HL-60 (cell line): ENCODE data around the gene ABCB6.

ENCODE experiments used
- DNase-seq, 2 experiments: peaks; one replicate each; pipeline ENCODE4 v3.0.0-alpha.2; 2010 to 2020; ENCODE audit warnings: low read depth in 1 of 2, low spot score in 1 of 2
- H3K27ac ChIP-seq: fragments of 250-450 bp; sonication (Bioruptor Pico); replicated peaks from 2 replicates; pipeline ENCODE4 v1.5.1; 2020; ENCODE audit warnings: mild to moderate bottlenecking, moderate library complexity
- H3K27me3 ChIP-seq: fragments of 250-450 bp; sonication (Bioruptor Pico); 2 replicates; pipeline ENCODE4 v1.5.1; 2021; ENCODE audit warnings: mild to moderate bottlenecking, moderate library complexity; ENCODE audit not compliant: insufficient read depth, poor library complexity, severe bottlenecking
- H3K4me3 ChIP-seq: replicated peaks from 2 replicates; pipeline ENCODE4 v1.5.1; 2011; ENCODE audit warnings: mild to moderate bottlenecking, control low read depth, low read length; ENCODE audit not compliant: insufficient read depth
- GABPA ChIP-seq: IDR thresholded peaks from 2 replicates; pipeline ENCODE4 v1.6.1; 2012; ENCODE audit warnings: low read depth
- POLR2AphosphoS5 ChIP-seq: IDR thresholded peaks from 2 replicates; pipeline ENCODE4 v1.6.1; 2012; ENCODE audit warnings: low read depth
- REST ChIP-seq: IDR thresholded peaks from 2 replicates; pipeline ENCODE4 v1.6.1; 2012; ENCODE audit warnings: low read depth; ENCODE audit not compliant: insufficient replicate concordance
- SPI1 ChIP-seq: IDR thresholded peaks from 2 replicates; pipeline ENCODE4 v1.6.1; 2012; ENCODE audit warnings: low read depth, mild to moderate bottlenecking, borderline replicate concordance
- TF ChIP-seq, protein P1 (sequence below): IDR thresholded peaks from one replicate; pipeline ENCODE4 v1.5.1; 2011; ENCODE audit warnings: low read length, control low read depth, inconsistent platforms; ENCODE audit not compliant: insufficient read depth

The ABCB6 gene

DNA sequence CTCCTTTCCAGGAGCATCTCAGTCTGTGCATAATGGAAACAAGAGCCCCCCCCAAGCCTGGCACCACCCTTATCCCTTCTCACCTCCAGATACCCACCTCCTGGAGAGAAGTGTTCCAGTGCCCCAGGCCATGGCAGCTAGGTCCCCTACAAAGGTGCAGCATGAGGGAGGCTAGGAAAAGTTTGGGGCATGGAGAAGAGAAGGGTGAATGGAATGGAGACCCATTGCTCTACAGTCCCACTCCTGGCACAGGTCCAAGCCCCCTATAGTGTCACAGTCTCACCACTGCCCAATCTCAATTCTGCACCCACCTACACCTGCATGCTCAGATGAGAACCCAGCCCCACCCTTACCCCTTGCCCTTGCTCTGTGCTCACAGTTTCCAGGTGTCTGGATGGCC is 49.8 kb downstream of the ABCB6 start:
- no peak overlapping the region for H3K4me3 ChIP-seq
- no peak for DNase-seq
- no peak for TF ChIP-seq POLR2AphosphoS5
- TF ChIP-seq, protein P1, sequence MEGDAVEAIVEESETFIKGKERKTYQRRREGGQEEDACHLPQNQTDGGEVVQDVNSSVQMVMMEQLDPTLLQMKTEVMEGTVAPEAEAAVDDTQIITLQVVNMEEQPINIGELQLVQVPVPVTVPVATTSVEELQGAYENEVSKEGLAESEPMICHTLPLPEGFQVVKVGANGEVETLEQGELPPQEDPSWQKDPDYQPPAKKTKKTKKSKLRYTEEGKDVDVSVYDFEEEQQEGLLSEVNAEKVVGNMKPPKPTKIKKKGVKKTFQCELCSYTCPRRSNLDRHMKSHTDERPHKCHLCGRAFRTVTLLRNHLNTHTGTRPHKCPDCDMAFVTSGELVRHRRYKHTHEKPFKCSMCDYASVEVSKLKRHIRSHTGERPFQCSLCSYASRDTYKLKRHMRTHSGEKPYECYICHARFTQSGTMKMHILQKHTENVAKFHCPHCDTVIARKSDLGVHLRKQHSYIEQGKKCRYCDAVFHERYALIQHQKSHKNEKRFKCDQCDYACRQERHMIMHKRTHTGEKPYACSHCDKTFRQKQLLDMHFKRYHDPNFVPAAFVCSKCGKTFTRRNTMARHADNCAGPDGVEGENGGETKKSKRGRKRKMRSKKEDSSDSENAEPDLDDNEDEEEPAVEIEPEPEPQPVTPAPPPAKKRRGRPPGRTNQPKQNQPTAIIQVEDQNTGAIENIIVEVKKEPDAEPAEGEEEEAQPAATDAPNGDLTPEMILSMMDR: no peak
- no peak for TF ChIP-seq REST
- no peak for TF ChIP-seq SPI1
- TF ChIP-seq GABPA: no peak
- H3K27me3 ChIP-seq: no peaks in the 10 kb centered on the region
- no peak overlapping the region for H3K27ac ChIP-seq

DNA sequence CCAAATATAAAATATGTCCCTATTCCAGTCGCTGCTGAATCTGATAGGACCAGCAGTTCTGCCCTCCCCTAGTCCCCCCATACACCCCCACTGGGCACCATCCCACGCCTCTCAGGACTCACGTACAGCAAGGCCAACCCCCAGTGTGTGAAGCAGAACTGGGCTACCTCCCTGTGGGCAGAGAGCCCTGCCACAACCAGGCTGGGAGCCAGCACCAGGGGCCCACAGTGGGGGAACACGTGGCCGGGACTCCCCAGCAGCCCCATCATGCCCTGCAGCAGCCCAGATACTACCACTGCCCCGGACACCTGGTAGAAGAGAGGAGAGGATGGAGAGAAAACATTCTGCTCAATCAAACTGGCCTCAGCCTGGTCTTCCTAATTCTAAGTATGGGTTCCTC is 50.2 kb downstream of the ABCB6 start:
- no peaks in the 10 kb centered on the region for H3K27me3 ChIP-seq
- TF ChIP-seq REST: no peak
- no peak for TF ChIP-seq POLR2AphosphoS5
- TF ChIP-seq GABPA: no peak
- TF ChIP-seq, protein P1: no peak
- no peak for TF ChIP-seq SPI1
- DNase-seq: peak in 1 of 2 experiments; percentile 26
- H3K27ac ChIP-seq: no peak overlapping the region
- H3K4me3 ChIP-seq: no peak overlapping the region

DNA sequence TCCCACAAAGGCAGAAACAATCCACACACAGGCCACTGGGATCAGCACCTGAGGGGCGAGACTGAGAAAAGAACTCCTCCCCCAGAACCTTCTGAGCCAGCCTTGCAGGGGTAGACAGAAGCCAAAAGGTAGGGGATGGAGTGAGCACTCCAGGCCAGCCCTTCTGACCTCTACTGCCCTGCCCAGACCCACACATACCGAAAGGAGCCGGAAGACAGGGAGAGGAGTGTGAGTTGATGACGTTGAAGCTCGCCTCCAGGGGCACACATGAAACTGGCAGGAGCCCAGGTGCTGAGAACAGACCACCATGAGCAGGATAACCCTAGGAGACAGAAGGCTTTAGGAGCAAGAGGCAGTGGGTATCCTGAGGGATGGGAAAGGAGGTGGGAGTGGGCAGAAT is 50.8 kb downstream of the ABCB6 start:
- H3K4me3 ChIP-seq: no peak overlapping the region
- no peaks in the 10 kb centered on the region for H3K27me3 ChIP-seq
- H3K27ac ChIP-seq: no peak overlapping the region
- TF ChIP-seq SPI1: no peak
- no peak for TF ChIP-seq REST
- no peak for TF ChIP-seq GABPA
- TF ChIP-seq, protein P1: no peak
- TF ChIP-seq POLR2AphosphoS5: no peak
- no peak for DNase-seq
